Right lobe of liver (tissue), 6 donors: ENCODE data around the gene TRAF1. TPM values are rescaled to one million over a fixed set of nuclear protein-coding genes. Genes with fewer than 3 reads are reported as not detected.
A peak's percentile ranks its signal among the peaks of the same experiment; 100 is the strongest.

ENCODE experiments used
- ATAC-seq, 4 donors: fragments of 200-7000 bp; cut with Tn5 transposase; one replicate each; pipeline ENCODE4 v1.9.1; 2020; ENCODE audit warnings: mild to moderate bottlenecking in 4 of 4, moderate library complexity in 4 of 4
- DNase-seq, 3 donors: peaks; one replicate each; pipeline ENCODE4 v3.0.0-alpha.2; 2020
- H3K27ac ChIP-seq, 3 donors: fragments of 200-600 bp; one replicate each; pipeline ENCODE4 v1.8.0; 2022
- H3K27me3 ChIP-seq, 2 donors: fragments of 200-600 bp; one replicate each; pipeline ENCODE4 v1.8.0; 2022
- H3K36me3 ChIP-seq, 4 donors: fragments of 200-600 bp; sonication (generic) in 1 of 4; one replicate each; pipeline versions ENCODE4 v1.5.1 to v1.8.0; 2017 to 2022; ENCODE audit warnings: control low read depth in 1 of 4
- H3K4me1 ChIP-seq, 4 donors: fragments of 200-600 bp; sonication (generic) in 1 of 4; one replicate each; pipeline versions ENCODE4 v1.5.1 to v1.8.0; 2017 to 2022; ENCODE audit warnings: control low read depth in 1 of 4
- H3K4me3 ChIP-seq, 3 donors: fragments of 200-600 bp; one replicate each; pipeline ENCODE4 v1.8.0; 2022
- H3K9me3 ChIP-seq, 4 donors: fragments of 200-600 bp; sonication (generic) in 1 of 4; one replicate each; pipeline versions ENCODE4 v1.5.1 to v1.8.0; 2017 to 2022; ENCODE audit warnings: control low read depth in 1 of 4
- CTCF ChIP-seq, 4 donors: fragments of 200-600 bp in 3 of 4; fragments of 450-650 bp in 1 of 4; IDR thresholded peaks; one replicate each; pipeline versions ENCODE4 v1.5.1 to v1.8.0; 2016 to 2022; ENCODE audit warnings: antibody characterized with exemption in 4 of 4, mild to moderate bottlenecking in 2 of 4
- POLR2A ChIP-seq: fragments of 450-650 bp; IDR thresholded peaks from one replicate; pipeline ENCODE4 v1.6.1; 2017; ENCODE audit warnings: antibody characterized with exemption, mild to moderate bottlenecking
- WGBS: methylation state at CpG from one replicate; pipeline ENCODE4 v1.1.6; 2018; ENCODE audit warnings: low coverage, low lambda C conversion rate; ENCODE audit not compliant: insufficient coverage; ENCODE audit errors: missing lambda C conversion rate; 5-methylcytosine and 5-hydroxymethylcytosine counted together
- intact Hi-C, 2 donors: fragments of 100-400 bp; cut with DNase I; formaldehyde crosslinking; loops; one replicate each; pipeline versions ENCODE4 v1.11.2 to v1.14.1; 2022
- total RNA-seq, 6 experiments: library from RNA; depleted of rRNA in 2 of 6; stranded (reverse); fragments of >200 nt in 2 of 6; fragmentation: NEBNext Ultra II Directional in 3 of 6; extraction: Animal tissue kit (Norgen Biotek cat#: 25700) in 3 of 6; gene quantifications; one replicate each; pipeline versions ENCODE4 v1.1.0 to v1.2.4, GENCODE V29; 2016 to 2023
- donor health status: DM: no; HTN: yes; CAD: no.
- donor health status: DM: no; HTN: no; CAD: no.
- donor health status: DM: no; HTN: no; CAD: no.
- donor health status: DM: no; HTN: yes; CAD: no.
- donor health status: DM: no; HTN: yes; CAD: no.

Gene TRAF1
- total RNA-seq, 6 experiments from 2014 or later: 0.99 to 2.5 (median 2.1) TPM

GRCh38 chr9:120855827-120856670 lies 70.5 kb downstream of the TRAF1 start:
- Histone ChIP-seq H3K36me3 (peaks cover 0 to 4% (median 0%) of the 10 kb centered on the region in 4 donors), H3K4me1 (no peaks in the 10 kb centered on the region), H3K9me3 (no peaks in the 10 kb centered on the region), H3K4me3 (no peak overlapping the region), H3K27ac (no peak overlapping the region), H3K27me3 (no peaks in the 10 kb centered on the region)
- ATAC-seq (no peak), DNase-seq (peak in 1 of 3 donors; percentile 39)
- TF ChIP-seq POLR2A (no peak), CTCF (IDR thresholded peaks at IDR 0.05) (no peak)
- intact Hi-C loops: no loop called here
- WGBS: 88% methylated on average over 5 of the region's 7 CpGs

GRCh38 chr9:120854596-120855327 lies 71.8 kb downstream of the TRAF1 start:
- H3K9me3 ChIP-seq: no peaks in the 10 kb centered on the region
- no peak for TF ChIP-seq POLR2A
- TF ChIP-seq CTCF (IDR thresholded peaks at IDR 0.05): no peak
- H3K36me3 ChIP-seq: peaks cover 0 to 4% (median 0%) of the 10 kb centered on the region in 4 donors
- H3K4me1 ChIP-seq: no peaks in the 10 kb centered on the region
- ATAC-seq: no peak
- H3K27ac ChIP-seq: no peak overlapping the region
- intact Hi-C loops: no loop called here
- H3K4me3 ChIP-seq: no peak overlapping the region
- WGBS: 80% methylated on average over 3 of the region's 3 CpGs
- H3K27me3 ChIP-seq: no peaks in the 10 kb centered on the region
- no peak for DNase-seq

GRCh38 chr9:120853198-120853597 lies 73.4 kb downstream of the TRAF1 start:
- 82% methylated on average over 6 of the region's 6 CpGs for WGBS
- no peak overlapping the region for H3K4me3 ChIP-seq
- intact Hi-C loops: no loop called here
- DNase-seq (no peak), ATAC-seq (no peak)
- no peaks in the 10 kb centered on the region for H3K27me3 ChIP-seq
- H3K36me3 ChIP-seq: peaks cover 0 to 4% (median 0%) of the 10 kb centered on the region in 4 donors
- H3K27ac ChIP-seq: no peak overlapping the region
- TF ChIP-seq POLR2A (no peak), CTCF (IDR thresholded peaks at IDR 0.05) (no peak)
- no peaks in the 10 kb centered on the region for H3K4me1 ChIP-seq
- no peaks in the 10 kb centered on the region for H3K9me3 ChIP-seq

Other genes starting within 250 kb of the TRAF1 start
- 10 to 100 TPM; 26.8 to 49.0 (median 38.2) TPM for gene MEGF9, start 212.3 kb downstream of the TRAF1 start, total RNA-seq
- gene FBXW2, start 133.4 kb downstream of the TRAF1 start, total RNA-seq: 10 to 100 TPM; 26.5 to 42.5 (median 35.6) TPM
- gene PSMD5, start 83.9 kb downstream of the TRAF1 start, total RNA-seq: 10 to 100 TPM; 14.1 to 29.2 (median 21.5) TPM
- gene PHF19, start 49.6 kb downstream of the TRAF1 start, total RNA-seq: 1 to 10 TPM; 2.2 to 8.0 (median 5.2) TPM
- gene C5, start 123.5 kb upstream of the TRAF1 start, total RNA-seq: 100 to 1,000 TPM; 251 to 616 (median 411) TPM
- gene CNTRL, start 148.2 kb upstream of the TRAF1 start, total RNA-seq: 1 to 10 TPM; 2.8 to 5.6 (median 4.2) TPM